Ovary (tissue), 9 donors: Measurements from ENCODE around the gene ZC3HAV1. TPM values are rescaled to one million over a fixed set of nuclear protein-coding genes. Genes with fewer than 3 reads are reported as not detected.

Experiments
- DNase-seq, 5 donors: peaks; one replicate each; pipeline ENCODE4 v3.0.0-alpha.2; 2019 to 2020
- H3K27ac ChIP-seq, 2 donors: fragments of 200-600 bp; one replicate each; pipeline versions ENCODE4 v1.5.1 to v1.8.0; 2019 to 2022
- H3K27me3 ChIP-seq: fragments of 200-600 bp; one replicate; pipeline ENCODE4 v1.8.0; 2022
- H3K36me3 ChIP-seq: fragments of 200-600 bp; sonication (generic); one replicate; pipeline ENCODE4 v1.5.1; 2019
- H3K4me1 ChIP-seq: one replicate; pipeline ENCODE4 v1.8.1; 2013; ENCODE audit warnings: mild to moderate bottlenecking, moderate library complexity; ENCODE audit not compliant: insufficient read depth
- H3K4me3 ChIP-seq: fragments of 200-600 bp; sonication (generic); one replicate; pipeline ENCODE4 v1.5.1; 2017
- H3K9me3 ChIP-seq, 2 donors: fragments of 200-600 bp in 1 of 2; sonication (generic) in 1 of 2; one replicate each; pipeline versions ENCODE4 v1.5.1 to v1.8.1; 2013 to 2019; ENCODE audit warnings: mild to moderate bottlenecking in 1 of 2, moderate library complexity in 1 of 2
- EP300 ChIP-seq: sonication (generic); formaldehyde crosslinking; IDR thresholded peaks from one replicate; pipeline ENCODE4 v1.6.1; 2017; ENCODE audit warnings: antibody characterized with exemption
- POLR2A ChIP-seq: fragments of 450-650 bp; IDR thresholded peaks from one replicate; pipeline ENCODE4 v1.6.1; 2017; ENCODE audit warnings: antibody characterized with exemption, mild to moderate bottlenecking, moderate library complexity
- WGBS, 3 donors: extraction: QIAGEN DNeasy Blood & Tissue Kit in 1 of 3; methylation state at CpG; one replicate each; pipeline versions ENCODE4 v1.1.5 to v1.1.7; 2013 to 2017; 5-methylcytosine and 5-hydroxymethylcytosine counted together
- intact Hi-C, 4 donors: fragments of 100-400 bp; cut with DNase I; formaldehyde crosslinking; loops; one replicate each; pipeline versions ENCODE4 v1.11.0 to v1.15.1; 2022 to 2023
- polyA plus RNA-seq, 2 donors: library from polyadenylated mRNA; stranded (reverse); fragments of 200-250 nt in 1 of 2; fragments of 350-450 nt in 1 of 2; fragmentation: Illumina TruSeq in 1 of 2; extraction: RNeasy Lipid Tissue Mini Kit (QIAGEN cat#74804) in 1 of 2; gene quantifications; one replicate each; pipeline ENCODE4 v1.2.3, GENCODE V29; 2013 to 2014
- total RNA-seq, 7 donors: library from RNA; depleted of rRNA in 2 of 7; stranded (reverse); fragments of >200 nt in 2 of 7; fragmentation: NEBNext Ultra II Directional in 3 of 7; extraction: Animal tissue kit (Norgen Biotek cat#: 25700) in 3 of 7; gene quantifications; one replicate each; pipeline versions ENCODE4 v1.1.0 to v1.2.4, GENCODE V29; 2016 to 2023
- TF ChIP-seq, protein P1 (sequence below), 3 donors: fragments of 450-650 bp in 2 of 3; fragments of 200-600 bp in 1 of 3; IDR thresholded peaks; one replicate each; pipeline versions ENCODE4 v1.5.1 to v1.8.0; 2016 to 2022; ENCODE audit warnings: antibody characterized with exemption in 3 of 3, mild to moderate bottlenecking in 1 of 3
- donor health status: DM: no; HTN: no; CAD: no; lungs with moderate emphysema.
- donor health status: DM: no; HTN: no; CAD: no.
- donor health status: Bipolar disorder and iron deficiency.
- donor health status: DM: yes; HTN: yes; CAD: no.
- donor health status: DM: no; HTN: no; CAD: no.
- donor health status: DM: yes; HTN: yes; CAD: no.

Gene ZC3HAV1
- total and polyA plus RNA-seq, 9 donors = 8.5 to 47.6 (median 25.0) TPM

DNA sequence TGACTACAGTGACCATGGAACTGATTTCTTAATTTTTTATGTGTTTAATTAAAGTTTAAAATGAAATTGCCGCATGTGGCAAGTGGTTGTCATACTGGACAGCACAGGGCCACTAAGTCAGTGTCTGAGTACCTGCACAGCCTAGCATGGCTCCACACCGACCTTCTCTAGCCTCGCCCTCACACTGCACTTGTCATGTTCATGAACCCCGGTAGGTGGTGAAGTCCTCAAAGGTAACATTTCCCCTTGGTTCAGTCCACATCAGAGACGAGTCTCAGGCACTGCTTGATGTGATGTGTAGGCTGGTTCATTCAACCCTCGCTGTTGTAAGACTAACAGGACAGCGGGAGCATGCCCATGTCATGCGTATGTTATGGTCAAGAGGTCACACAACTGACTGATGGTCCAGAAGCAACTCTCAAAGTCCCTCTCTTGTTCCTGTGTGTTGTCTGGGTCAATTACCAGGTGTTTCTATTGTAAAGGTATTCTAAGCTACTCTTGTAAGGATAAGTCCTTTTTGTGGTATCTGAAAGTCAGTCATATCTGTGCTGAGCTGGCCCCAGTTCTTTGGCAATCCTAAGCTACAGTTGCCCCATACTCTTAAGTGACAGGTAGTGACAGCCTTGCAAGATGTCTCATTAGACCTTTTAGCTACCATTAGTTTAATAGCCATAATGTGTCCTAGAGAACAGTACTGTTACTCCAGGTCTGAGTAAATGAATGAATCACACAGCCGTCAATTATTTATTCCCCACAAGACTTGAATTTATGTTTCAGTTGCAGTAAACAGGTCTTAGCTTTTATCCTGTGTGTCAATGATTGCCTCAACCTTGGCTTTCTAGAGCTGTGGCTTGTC is 40.7 kb downstream of the ZC3HAV1 start:
- no peak for TF ChIP-seq EP300
- TF ChIP-seq POLR2A = no peak
- TF ChIP-seq, protein P1, sequence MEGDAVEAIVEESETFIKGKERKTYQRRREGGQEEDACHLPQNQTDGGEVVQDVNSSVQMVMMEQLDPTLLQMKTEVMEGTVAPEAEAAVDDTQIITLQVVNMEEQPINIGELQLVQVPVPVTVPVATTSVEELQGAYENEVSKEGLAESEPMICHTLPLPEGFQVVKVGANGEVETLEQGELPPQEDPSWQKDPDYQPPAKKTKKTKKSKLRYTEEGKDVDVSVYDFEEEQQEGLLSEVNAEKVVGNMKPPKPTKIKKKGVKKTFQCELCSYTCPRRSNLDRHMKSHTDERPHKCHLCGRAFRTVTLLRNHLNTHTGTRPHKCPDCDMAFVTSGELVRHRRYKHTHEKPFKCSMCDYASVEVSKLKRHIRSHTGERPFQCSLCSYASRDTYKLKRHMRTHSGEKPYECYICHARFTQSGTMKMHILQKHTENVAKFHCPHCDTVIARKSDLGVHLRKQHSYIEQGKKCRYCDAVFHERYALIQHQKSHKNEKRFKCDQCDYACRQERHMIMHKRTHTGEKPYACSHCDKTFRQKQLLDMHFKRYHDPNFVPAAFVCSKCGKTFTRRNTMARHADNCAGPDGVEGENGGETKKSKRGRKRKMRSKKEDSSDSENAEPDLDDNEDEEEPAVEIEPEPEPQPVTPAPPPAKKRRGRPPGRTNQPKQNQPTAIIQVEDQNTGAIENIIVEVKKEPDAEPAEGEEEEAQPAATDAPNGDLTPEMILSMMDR (IDR thresholded peaks at IDR 0.05) = no peak
- intact Hi-C loops = no loop called here
- Histone ChIP-seq H3K27me3 (no peaks in the 10 kb centered on the region), H3K27ac (no peak overlapping the region), H3K4me1 (no peaks in the 10 kb centered on the region), H3K4me3 (no peak overlapping the region), H3K36me3 (no peaks in the 10 kb centered on the region), H3K9me3 (no peaks in the 10 kb centered on the region)
- 96 to 97% (median 96%) methylated on average over 9 of the region's 9 CpGs for WGBS, 3 donors
- no peak for DNase-seq

DNA sequence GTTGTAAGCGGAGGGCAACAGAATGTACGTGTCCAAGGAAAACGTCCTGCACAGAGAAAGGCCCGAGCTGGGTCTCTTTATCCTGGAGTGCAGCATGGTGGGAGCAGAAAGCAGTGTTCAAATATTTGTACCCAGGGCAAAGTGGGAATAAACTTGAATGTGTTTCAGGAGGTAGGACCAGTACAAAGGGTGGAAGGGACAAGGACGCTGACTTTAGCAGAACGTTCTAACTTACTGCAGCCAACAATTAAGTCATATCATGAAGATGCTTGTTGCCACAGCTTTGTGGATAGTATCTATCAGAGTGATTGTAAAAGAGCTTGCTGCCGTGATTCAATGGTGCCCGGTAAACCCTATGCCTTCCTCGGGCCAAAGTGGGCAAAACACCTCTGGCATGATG is 43.2 kb downstream of the ZC3HAV1 start:
- Histone ChIP-seq H3K27ac (no peak overlapping the region), H3K27me3 (no peaks in the 10 kb centered on the region), H3K9me3 (no peaks in the 10 kb centered on the region), H3K4me3 (no peak overlapping the region), H3K4me1 (no peaks in the 10 kb centered on the region), H3K36me3 (no peaks in the 10 kb centered on the region)
- 82 to 89% (median 86%) methylated on average over 9 of the region's 9 CpGs for WGBS, 3 donors
- intact Hi-C loops = no loop called here
- TF ChIP-seq, protein P1 (IDR thresholded peaks at IDR 0.05) = no peak
- TF ChIP-seq EP300 = no peak
- TF ChIP-seq POLR2A = no peak
- DNase-seq = no peak

- TF ChIP-seq EP300 = no peak
- TF ChIP-seq POLR2A = no peak
- TF ChIP-seq, protein P1 (IDR thresholded peaks at IDR 0.05) = no peak
- Histone ChIP-seq H3K27ac (no peak overlapping the region), H3K27me3 (no peaks in the 10 kb centered on the region), H3K9me3 (no peaks in the 10 kb centered on the region), H3K4me1 (no peaks in the 10 kb centered on the region), H3K4me3 (no peak overlapping the region), H3K36me3 (no peaks in the 10 kb centered on the region)
- no peak for DNase-seq
- WGBS, 3 donors = 60 to 71% (median 67%) methylated on average over 11 of the region's 11 CpGs
- intact Hi-C loops = no loop called here
These were observed 44.2 kb downstream of the ZC3HAV1 start for GRCh38 chr7:139065323-139065722.

- no peaks in the 10 kb centered on the region for H3K9me3 ChIP-seq
- H3K36me3 ChIP-seq = no peaks in the 10 kb centered on the region
- intact Hi-C loops = no loop called here
- no peaks in the 10 kb centered on the region for H3K27me3 ChIP-seq
- no peaks in the 10 kb centered on the region for H3K4me1 ChIP-seq
- WGBS, 3 donors = 77 to 80% (median 79%) methylated on average over 5 of the region's 5 CpGs
- H3K4me3 ChIP-seq = no peak overlapping the region
- DNase-seq = no peak
- H3K27ac ChIP-seq = no peak overlapping the region
- TF ChIP-seq EP300 (no peak), POLR2A (no peak)
- TF ChIP-seq, protein P1 (IDR thresholded peaks at IDR 0.05) = no peak
These were observed 48.1 kb downstream of the ZC3HAV1 start for GRCh38 chr7:139061416-139061815.
